ENCODE results near the gene RGMA.
"Not testable (repeated sequence)": the region's sequence is repeated elsewhere in the genome, so short reads cannot be mapped to it uniquely, and the experiment has no call there.

The RGMA gene

GRCh38 chr15:93070132-93070531 lies 18.9 kb downstream of the RGMA start:
- Histone ChIP-seq H3K27ac (ENCODE audit: insufficient read depth, low read length, poor library complexity, severe bottlenecking) (no peak overlapping the region), H3K9me3 (ENCODE audit: control insufficient read depth, low read length) (no peaks in the 10 kb centered on the region), H3K4me3 (ENCODE audit: insufficient read depth, low read depth, low read length, poor library complexity, severe bottlenecking) (no peak overlapping the region), H3K4me1 (ENCODE audit: control insufficient read depth, insufficient read depth, low read length, poor library complexity, severe bottlenecking) (peaks cover 15% of the 10 kb centered on the region), H3K36me3 (ENCODE audit: control insufficient read depth, insufficient read depth, low read length) (no peaks in the 10 kb centered on the region), H3K27me3 (replicated peaks; ENCODE audit: control insufficient read depth, insufficient read depth, low read length, poor library complexity, severe bottlenecking) (peaks cover 27% of the 10 kb centered on the region)
- DNase-seq = no peak

- Histone ChIP-seq H3K36me3 (ENCODE audit: control insufficient read depth, insufficient read depth, low read length) (no peaks in the 10 kb centered on the region), H3K27me3 (replicated peaks; ENCODE audit: control insufficient read depth, insufficient read depth, low read length, poor library complexity, severe bottlenecking) (peaks cover 23% of the 10 kb centered on the region), H3K9me3 (ENCODE audit: control insufficient read depth, low read length) (no peaks in the 10 kb centered on the region), H3K27ac (ENCODE audit: insufficient read depth, low read length, poor library complexity, severe bottlenecking) (no peak overlapping the region), H3K4me1 (ENCODE audit: control insufficient read depth, insufficient read depth, low read length, poor library complexity, severe bottlenecking) (peaks cover 14% of the 10 kb centered on the region), H3K4me3 (ENCODE audit: insufficient read depth, low read depth, low read length, poor library complexity, severe bottlenecking) (no peak overlapping the region)
- no peak for DNase-seq
These were observed 20.3 kb downstream of the RGMA start for GRCh38 chr15:93068581-93069199.

DNA sequence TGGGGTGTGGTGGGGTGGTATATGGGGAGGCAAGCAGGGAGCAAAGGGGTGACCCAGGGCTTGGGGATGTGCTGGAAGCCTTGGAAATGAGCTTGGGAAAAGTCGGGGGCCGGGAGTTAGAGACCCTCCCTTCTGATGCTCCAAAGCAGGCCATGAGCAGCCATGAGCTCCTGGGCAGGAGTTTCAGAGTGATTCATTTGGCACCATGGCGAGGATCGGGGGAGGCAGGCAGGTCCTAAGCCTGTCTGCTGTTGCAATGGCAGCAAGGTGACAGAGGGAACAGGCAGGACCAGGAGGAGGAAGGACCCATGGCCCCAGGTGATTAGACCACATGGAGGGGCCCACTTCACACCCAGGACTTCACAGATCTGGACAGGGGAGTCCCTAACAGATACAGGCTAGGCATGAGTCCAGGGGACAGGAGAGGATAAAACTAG lies 21.3 kb downstream of the RGMA start:
- H3K4me3 ChIP-seq (ENCODE audit: insufficient read depth, low read depth, low read length, poor library complexity, severe bottlenecking) = no peak overlapping the region
- DNase-seq = no peak

DNA sequence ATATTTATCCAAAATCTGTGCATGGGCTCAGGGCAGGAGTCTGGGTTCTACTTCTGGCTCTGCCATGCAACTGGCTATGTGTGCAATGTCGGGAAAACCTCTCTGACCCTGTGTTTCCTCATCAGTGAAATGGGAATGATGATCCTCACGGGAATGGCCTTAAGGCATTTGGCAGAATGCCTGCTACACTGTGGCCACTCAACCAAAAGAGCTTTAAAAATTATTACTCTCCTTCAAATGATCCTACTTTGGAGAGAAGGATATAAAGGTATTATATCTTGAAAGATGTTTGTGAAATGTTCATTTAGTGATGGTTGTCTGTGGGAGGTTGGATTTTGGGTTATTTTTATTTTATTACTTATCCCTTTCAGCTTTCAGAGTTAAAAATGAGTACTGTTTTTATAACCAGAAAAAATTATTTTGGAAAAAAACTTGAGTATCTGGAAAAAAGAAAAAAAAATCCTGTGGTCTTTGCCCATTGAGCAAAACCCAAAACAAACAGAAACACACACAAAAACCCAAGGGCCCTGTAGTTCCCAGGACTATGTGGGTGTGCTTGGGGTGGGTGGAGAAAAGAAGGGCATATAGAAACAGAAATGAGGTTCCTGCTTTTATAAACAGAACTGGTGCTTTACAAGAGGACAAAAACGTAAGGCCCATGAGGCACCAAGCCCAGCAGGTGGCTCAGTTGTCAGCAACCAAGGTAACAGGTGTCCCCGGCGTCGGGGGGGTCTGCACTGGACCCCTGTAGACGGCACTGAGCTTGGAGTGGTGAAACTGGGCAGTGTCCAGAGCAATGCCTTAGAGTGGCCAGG lies 22.0 kb downstream of the RGMA start:
- H3K27ac ChIP-seq (ENCODE audit: insufficient read depth, low read length, poor library complexity, severe bottlenecking) = no peak overlapping the region
- no peak for DNase-seq
- no peak overlapping the region for H3K4me3 ChIP-seq (ENCODE audit: insufficient read depth, low read depth, low read length, poor library complexity, severe bottlenecking)
- H3K27me3 ChIP-seq (replicated peaks; ENCODE audit: control insufficient read depth, insufficient read depth, low read length, poor library complexity, severe bottlenecking) = peaks cover 13% of the 10 kb centered on the region
- no peaks in the 10 kb centered on the region for H3K9me3 ChIP-seq (ENCODE audit: control insufficient read depth, low read length)
- H3K36me3 ChIP-seq (ENCODE audit: control insufficient read depth, insufficient read depth, low read length) = no peaks in the 10 kb centered on the region
- peaks cover under 1% of the 10 kb centered on the region for H3K4me1 ChIP-seq (ENCODE audit: control insufficient read depth, insufficient read depth, low read length, poor library complexity, severe bottlenecking)

More for the DNA sequence above, 21.3 kb downstream of the RGMA start:
- Histone ChIP-seq H3K9me3 (ENCODE audit: control insufficient read depth, low read length) (no peaks in the 10 kb centered on the region), H3K36me3 (ENCODE audit: control insufficient read depth, insufficient read depth, low read length) (no peaks in the 10 kb centered on the region), H3K27me3 (replicated peaks; ENCODE audit: control insufficient read depth, insufficient read depth, low read length, poor library complexity, severe bottlenecking) (peaks cover 19% of the 10 kb centered on the region), H3K27ac (ENCODE audit: insufficient read depth, low read length, poor library complexity, severe bottlenecking) (no peak overlapping the region), H3K4me1 (ENCODE audit: control insufficient read depth, insufficient read depth, low read length, poor library complexity, severe bottlenecking) (peaks cover 7% of the 10 kb centered on the region)

- Histone ChIP-seq H3K36me3 (ENCODE audit: control insufficient read depth, insufficient read depth, low read length) (no peaks in the 10 kb centered on the region), H3K27me3 (replicated peaks; ENCODE audit: control insufficient read depth, insufficient read depth, low read length, poor library complexity, severe bottlenecking) (peaks cover 5% of the 10 kb centered on the region), H3K9me3 (ENCODE audit: control insufficient read depth, low read length) (no peaks in the 10 kb centered on the region), H3K4me3 (ENCODE audit: insufficient read depth, low read depth, low read length, poor library complexity, severe bottlenecking) (no peak overlapping the region), H3K4me1 (ENCODE audit: control insufficient read depth, insufficient read depth, low read length, poor library complexity, severe bottlenecking) (no peaks in the 10 kb centered on the region), H3K27ac (ENCODE audit: insufficient read depth, low read length, poor library complexity, severe bottlenecking) (no peak overlapping the region)
- DNase-seq = no peak
These were observed 22.8 kb downstream of the RGMA start for GRCh38 chr15:93066224-93066681.

- Histone ChIP-seq H3K4me1 (ENCODE audit: control insufficient read depth, insufficient read depth, low read length, poor library complexity, severe bottlenecking) (no peaks in the 10 kb centered on the region), H3K4me3 (ENCODE audit: insufficient read depth, low read depth, low read length, poor library complexity, severe bottlenecking) (no peak overlapping the region), H3K27ac (ENCODE audit: insufficient read depth, low read length, poor library complexity, severe bottlenecking) (no peak overlapping the region), H3K27me3 (replicated peaks; ENCODE audit: control insufficient read depth, insufficient read depth, low read length, poor library complexity, severe bottlenecking) (no peaks in the 10 kb centered on the region), H3K9me3 (ENCODE audit: control insufficient read depth, low read length) (no peaks in the 10 kb centered on the region), H3K36me3 (ENCODE audit: control insufficient read depth, insufficient read depth, low read length) (no peaks in the 10 kb centered on the region)
- DNase-seq = no peak
These were observed 23.4 kb downstream of the RGMA start for GRCh38 chr15:93065641-93066045.

- DNase-seq = no peak
- H3K4me1 ChIP-seq (ENCODE audit: control insufficient read depth, insufficient read depth, low read length, poor library complexity, severe bottlenecking) = no peaks in the 10 kb centered on the region
- no peak overlapping the region for H3K4me3 ChIP-seq (ENCODE audit: insufficient read depth, low read depth, low read length, poor library complexity, severe bottlenecking)
- H3K9me3 ChIP-seq (ENCODE audit: control insufficient read depth, low read length) = no peaks in the 10 kb centered on the region
- no peaks in the 10 kb centered on the region for H3K36me3 ChIP-seq (ENCODE audit: control insufficient read depth, insufficient read depth, low read length)
- H3K27ac ChIP-seq (ENCODE audit: insufficient read depth, low read length, poor library complexity, severe bottlenecking) = no peak overlapping the region
- no peaks in the 10 kb centered on the region for H3K27me3 ChIP-seq (replicated peaks; ENCODE audit: control insufficient read depth, insufficient read depth, low read length, poor library complexity, severe bottlenecking)
These were observed 25.0 kb downstream of the RGMA start for GRCh38 chr15:93063796-93064690.

- DNase-seq = no peak
- H3K27me3 ChIP-seq (replicated peaks; ENCODE audit: control insufficient read depth, insufficient read depth, low read length, poor library complexity, severe bottlenecking) = no peaks in the 10 kb centered on the region
- H3K9me3 ChIP-seq (ENCODE audit: control insufficient read depth, low read length) = no peaks in the 10 kb centered on the region
- H3K4me3 ChIP-seq (ENCODE audit: insufficient read depth, low read depth, low read length, poor library complexity, severe bottlenecking) = no peak overlapping the region
- no peak overlapping the region for H3K27ac ChIP-seq (ENCODE audit: insufficient read depth, low read length, poor library complexity, severe bottlenecking)
- no peaks in the 10 kb centered on the region for H3K4me1 ChIP-seq (ENCODE audit: control insufficient read depth, insufficient read depth, low read length, poor library complexity, severe bottlenecking)
- no peaks in the 10 kb centered on the region for H3K36me3 ChIP-seq (ENCODE audit: control insufficient read depth, insufficient read depth, low read length)
These were observed 25.7 kb downstream of the RGMA start for GRCh38 chr15:93063262-93063671.

GRCh38 chr15:93062628-93063261 lies 26.3 kb downstream of the RGMA start:
- DNase-seq; H3K36me3 ChIP-seq (ENCODE audit: control insufficient read depth, insufficient read depth, low read length); H3K27ac ChIP-seq (ENCODE audit: insufficient read depth, low read length, poor library complexity, severe bottlenecking); H3K4me1 ChIP-seq (ENCODE audit: control insufficient read depth, insufficient read depth, low read length, poor library complexity, severe bottlenecking); H3K9me3 ChIP-seq (ENCODE audit: control insufficient read depth, low read length); H3K27me3 ChIP-seq (replicated peaks; ENCODE audit: control insufficient read depth, insufficient read depth, low read length, poor library complexity, severe bottlenecking); H3K4me3 ChIP-seq (ENCODE audit: insufficient read depth, low read depth, low read length, poor library complexity, severe bottlenecking): not testable (repeated sequence)
